Loucy (cell line): ENCODE results near the gene CEP70.

ENCODE experiments used
- H2AFZ ChIP-seq: fragments of 200-600 bp; sonication (generic); 2 replicates; pipeline ENCODE4 v1.6.0; 2016; ENCODE audit warnings: antibody characterized with exemption, mild to moderate bottlenecking, low read length, moderate library complexity
- H3F3A ChIP-seq: fragments of 200-600 bp; 2 replicates; pipeline ENCODE4 v1.6.0; 2016; ENCODE audit warnings: antibody characterized with exemption, low read depth, mild to moderate bottlenecking
- H3K27me3 ChIP-seq: fragments of 200-600 bp; sonication (generic); 2 replicates; pipeline ENCODE4 v1.6.1; 2014; ENCODE audit warnings: low read length, mild to moderate bottlenecking; ENCODE audit not compliant: insufficient read depth, poor library complexity, severe bottlenecking
- H3K36me3 ChIP-seq: fragments of 200-600 bp; sonication (generic); 2 replicates; pipeline ENCODE4 v1.6.1; 2016; ENCODE audit warnings: low read length; ENCODE audit not compliant: insufficient read depth
- H3K4me1 ChIP-seq: fragments of 200-600 bp; sonication (generic); 2 replicates; pipeline ENCODE4 v1.5.1; 2014; ENCODE audit warnings: low read length, mild to moderate bottlenecking; ENCODE audit not compliant: insufficient read depth, poor library complexity, severe bottlenecking
- H3K4me2 ChIP-seq: fragments of 200-600 bp; sonication (generic); 2 replicates; pipeline ENCODE4 v1.6.0; 2014; ENCODE audit warnings: antibody characterized with exemption, low read length, low read depth, mild to moderate bottlenecking; ENCODE audit not compliant: poor library complexity, severe bottlenecking
- H3K4me3 ChIP-seq: fragments of 200-600 bp; sonication (generic); 2 replicates; pipeline ENCODE4 v1.5.1; 2014; ENCODE audit warnings: low read length, mild to moderate bottlenecking, mixed read lengths; ENCODE audit not compliant: poor library complexity, severe bottlenecking
- H3K79me2 ChIP-seq: fragments of 200-600 bp; sonication (generic); 2 replicates; pipeline ENCODE4 v1.6.1; 2014; ENCODE audit warnings: low read length; ENCODE audit not compliant: insufficient read depth
- H3K9ac ChIP-seq: fragments of 200-600 bp; sonication (generic); 2 replicates; pipeline ENCODE4 v1.6.0; 2014; ENCODE audit warnings: mild to moderate bottlenecking, low read depth, low read length, moderate library complexity; ENCODE audit not compliant: poor library complexity, severe bottlenecking
- H3K9me2 ChIP-seq: fragments of 200-600 bp; sonication (generic); replicated peaks from 2 replicates; pipeline ENCODE4 v1.6.1; 2016; ENCODE audit warnings: low read depth, low read length, mixed read lengths
- H3K9me3 ChIP-seq: fragments of 200-600 bp; sonication (generic); 2 replicates; pipeline ENCODE4 v1.6.1; 2014; ENCODE audit warnings: mild to moderate bottlenecking, antibody characterized with exemption, low read length, low read depth; ENCODE audit not compliant: insufficient read depth
- H4K20me1 ChIP-seq: fragments of 200-600 bp; sonication (generic); 2 replicates; pipeline ENCODE4 v1.6.0; 2014; ENCODE audit warnings: antibody characterized with exemption, low read length, mild to moderate bottlenecking; ENCODE audit not compliant: insufficient read depth, poor library complexity, severe bottlenecking
- EZH2phosphoT487 ChIP-seq: fragments of 200-600 bp; IDR thresholded peaks from 2 replicates; pipeline ENCODE4 v1.6.1; 2018; ENCODE audit warnings: antibody characterized with exemption, mild to moderate bottlenecking, moderate library complexity, borderline replicate concordance
- TF ChIP-seq, protein P1 (sequence below): fragments of 200-600 bp; sonication (generic); conservative IDR thresholded peaks from 2 replicates; pipeline ENCODE4 v1.5.1; 2014; ENCODE audit warnings: mild to moderate bottlenecking, antibody characterized with exemption, low read length

CEP70 gene

DNA sequence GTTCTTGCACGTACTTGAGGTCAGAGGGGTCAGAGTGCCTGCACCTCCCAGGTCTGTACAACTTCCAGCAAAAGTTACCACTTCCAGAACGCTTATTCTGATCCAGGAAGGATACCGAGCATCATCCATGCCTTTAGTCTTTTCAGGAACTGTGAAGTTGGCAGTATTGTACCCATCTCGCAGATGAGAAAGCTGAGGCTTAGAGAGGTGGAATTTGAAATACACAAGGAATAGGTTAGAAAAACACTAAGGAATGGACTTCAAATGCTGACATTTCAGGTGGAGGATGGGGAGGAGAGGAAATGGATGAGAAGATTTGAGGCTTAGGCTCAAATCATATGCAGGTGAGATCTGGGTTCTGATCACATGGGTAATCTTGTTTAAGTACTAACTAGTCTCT is 148.4 kb downstream of the CEP70 start:
- Histone ChIP-seq H4K20me1 (no peaks in the 10 kb centered on the region), H3K9me2 (no peaks in the 10 kb centered on the region), H3K9me3 (no peaks in the 10 kb centered on the region), H3K36me3 (no peaks in the 10 kb centered on the region), H3K27me3 (no peaks in the 10 kb centered on the region), H3K4me3 (no peak overlapping the region), H2AFZ (no peak overlapping the region), H3F3A (no peaks in the 10 kb centered on the region), H3K79me2 (no peaks in the 10 kb centered on the region), H3K9ac (no peak overlapping the region), H3K4me1 (no peaks in the 10 kb centered on the region), H3K4me2 (no peak overlapping the region)
- TF ChIP-seq, protein P1, sequence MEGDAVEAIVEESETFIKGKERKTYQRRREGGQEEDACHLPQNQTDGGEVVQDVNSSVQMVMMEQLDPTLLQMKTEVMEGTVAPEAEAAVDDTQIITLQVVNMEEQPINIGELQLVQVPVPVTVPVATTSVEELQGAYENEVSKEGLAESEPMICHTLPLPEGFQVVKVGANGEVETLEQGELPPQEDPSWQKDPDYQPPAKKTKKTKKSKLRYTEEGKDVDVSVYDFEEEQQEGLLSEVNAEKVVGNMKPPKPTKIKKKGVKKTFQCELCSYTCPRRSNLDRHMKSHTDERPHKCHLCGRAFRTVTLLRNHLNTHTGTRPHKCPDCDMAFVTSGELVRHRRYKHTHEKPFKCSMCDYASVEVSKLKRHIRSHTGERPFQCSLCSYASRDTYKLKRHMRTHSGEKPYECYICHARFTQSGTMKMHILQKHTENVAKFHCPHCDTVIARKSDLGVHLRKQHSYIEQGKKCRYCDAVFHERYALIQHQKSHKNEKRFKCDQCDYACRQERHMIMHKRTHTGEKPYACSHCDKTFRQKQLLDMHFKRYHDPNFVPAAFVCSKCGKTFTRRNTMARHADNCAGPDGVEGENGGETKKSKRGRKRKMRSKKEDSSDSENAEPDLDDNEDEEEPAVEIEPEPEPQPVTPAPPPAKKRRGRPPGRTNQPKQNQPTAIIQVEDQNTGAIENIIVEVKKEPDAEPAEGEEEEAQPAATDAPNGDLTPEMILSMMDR: no peak
- TF ChIP-seq EZH2phosphoT487: no peak

DNA sequence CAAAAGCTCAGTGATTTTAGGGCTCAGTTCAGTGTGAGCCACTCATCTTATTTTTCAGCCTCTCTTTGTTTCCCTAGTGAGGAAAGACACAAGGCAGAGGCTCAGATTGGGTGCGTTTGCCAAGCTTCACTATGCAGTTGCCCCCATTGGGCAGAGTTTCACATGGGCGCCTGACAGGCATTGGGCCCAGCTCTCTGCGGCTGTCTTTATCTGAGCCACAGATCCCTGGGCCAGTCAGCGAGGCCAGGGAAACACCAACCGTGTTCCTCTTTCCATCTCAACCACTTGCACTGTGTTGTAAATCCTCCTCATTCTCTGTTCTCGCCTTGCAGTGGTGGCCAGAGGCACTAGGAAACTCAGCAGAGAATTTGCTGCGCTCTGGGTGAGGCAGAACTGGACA is 148.8 kb downstream of the CEP70 start:
- no peak overlapping the region for H3K4me2 ChIP-seq
- no peak overlapping the region for H3K4me3 ChIP-seq
- H3K9me3 ChIP-seq: no peaks in the 10 kb centered on the region
- H4K20me1 ChIP-seq: no peaks in the 10 kb centered on the region
- no peaks in the 10 kb centered on the region for H3K9me2 ChIP-seq
- H3K36me3 ChIP-seq: no peaks in the 10 kb centered on the region
- H3K27me3 ChIP-seq: no peaks in the 10 kb centered on the region
- no peak for TF ChIP-seq EZH2phosphoT487
- TF ChIP-seq, protein P1: no peak
- H3K9ac ChIP-seq: no peak overlapping the region
- H2AFZ ChIP-seq: no peak overlapping the region
- H3K79me2 ChIP-seq: no peaks in the 10 kb centered on the region
- no peaks in the 10 kb centered on the region for H3F3A ChIP-seq
- H3K4me1 ChIP-seq: no peaks in the 10 kb centered on the region
